Kidney (tissue), 14 donors: ENCODE measurements around the gene ITGA7. TPM values are rescaled to one million over a fixed set of nuclear protein-coding genes. Genes with fewer than 3 reads are reported as not detected.

Experiments
- DNase-seq, 5 donors: peaks; one replicate each; pipeline ENCODE4 v3.0.0-alpha.2; 2013 to 2020
- FAIRE-seq: peaks from 2 replicates; lab custom pipeline; 2012; peaks lifted over from hg19 to GRCh38; lab: Jason Lieb, UNC
- H3K27ac ChIP-seq, 2 donors: one replicate each; pipeline ENCODE4 v1.7.0; 2013; ENCODE audit warnings: low read depth in 2 of 2, low read length in 2 of 2, inconsistent platforms in 1 of 2
- H3K27me3 ChIP-seq: one replicate; pipeline ENCODE4 v1.7.1; 2013; ENCODE audit warnings: low read length, inconsistent platforms; ENCODE audit not compliant: control insufficient read depth, insufficient read depth
- H3K36me3 ChIP-seq, 3 donors: one replicate each; pipeline versions ENCODE4 v1.7.0 to v1.7.1; 2013; ENCODE audit warnings: low read length in 3 of 3, control low read depth in 1 of 3, inconsistent platforms in 1 of 3; ENCODE audit not compliant: insufficient read depth in 3 of 3, control insufficient read depth in 2 of 3
- H3K4me1 ChIP-seq, 3 donors: one replicate each; pipeline versions ENCODE4 v1.7.0 to v1.7.1; 2013; ENCODE audit warnings: low read length in 3 of 3, inconsistent platforms in 1 of 3, low read depth in 1 of 3; ENCODE audit not compliant: control insufficient read depth in 2 of 3, insufficient read depth in 2 of 3
- H3K4me3 ChIP-seq, 3 donors: one replicate each; pipeline versions ENCODE4 v1.7.0 to v1.8.1; 2013; ENCODE audit warnings: low read length in 3 of 3, control low read depth in 1 of 3, inconsistent platforms in 1 of 3
- H3K9ac ChIP-seq, 3 donors: one replicate each; pipeline versions ENCODE4 v1.7.0 to v1.7.1; 2013; ENCODE audit warnings: low read length in 3 of 3, control low read depth in 1 of 3, inconsistent platforms in 1 of 3
- H3K9me3 ChIP-seq, 3 donors: one replicate each; pipeline versions ENCODE4 v1.7.0 to v1.7.1; 2013; ENCODE audit warnings: low read length in 3 of 3, control low read depth in 1 of 3, inconsistent platforms in 1 of 3; ENCODE audit not compliant: control insufficient read depth in 2 of 3, insufficient read depth in 1 of 3
- CTCF ChIP-seq: IDR thresholded peaks from 3 replicates; pipeline ENCODE4 v1.5.1; 2012; ENCODE audit warnings: mild to moderate bottlenecking, moderate library complexity, borderline replicate concordance; ENCODE audit not compliant: insufficient read depth; ENCODE audit errors: extremely low read depth
- intact Hi-C: fragments of 100-400 bp; cut with DNase I; formaldehyde crosslinking; loops from one replicate; pipeline ENCODE4 v1.11.1; 2022
- polyA plus RNA-seq: library from polyadenylated mRNA; stranded (reverse); fragments of 350-450 nt; fragmentation: Illumina TruSeq; extraction: RNeasy Lipid Tissue Mini Kit (QIAGEN cat#74804); gene quantifications from one replicate; pipeline ENCODE4 v1.2.3, GENCODE V29; 2014; ENCODE audit warnings: low read depth, low replicate concordance; ENCODE audit not compliant: insufficient read depth
- total RNA-seq: library from RNA; stranded (reverse); fragmentation: NEBNext Ultra II Directional; extraction: Animal tissue kit (Norgen Biotek cat#: 25700); gene quantifications from one replicate; pipeline ENCODE4 v1.2.1, GENCODE V29; 2021
- donor health status: control.
- donor health status: control.
- donor health status: control.
- donor health status: control.
- donor health status: control.
- donor health status: DM: yes; HTN: yes; CAD: no.
- donor health status: Normal renal cell carcinoma (clear cell type).

The ITGA7 gene
- total and polyA plus RNA-seq, 2 donors from 2014 or later = 26.2 to 66.3 TPM

GRCh38 chr12:55742719-55743405 is 35.2 kb upstream of the ITGA7 start, which contains the start of gene GDF11:
Gene GDF11, plus strand, starts transcription at chr12:55743122. Its CDS starts 195 bp downstream, at chr12:55743317.
- Histone ChIP-seq H3K9ac (peak within 1 kb of the TSS; percentile 28 to 71 (median 63)), H3K9me3 (no peaks in the 10 kb centered on the region), H3K4me3 (peak within 1 kb of the TSS; percentile 67 to 76 (median 69)), H3K36me3 (no peaks in the 10 kb centered on the region), H3K4me1 (peaks cover 2 to 19% (median 8%) of the 10 kb centered on the region in 3 donors), H3K27ac (no peak within 1 kb of the TSS), H3K27me3 (no peaks in the 10 kb centered on the region)
- intact Hi-C loops = loop anchor here (10.0 kb wide), 1 partner anchor 52 kb away; no protein-coding TSS in a partner anchor
- TF ChIP-seq CTCF = no peak
- peak; percentile 89 to 96 (median 94) for DNase-seq
- no peak for FAIRE-seq

DNA sequence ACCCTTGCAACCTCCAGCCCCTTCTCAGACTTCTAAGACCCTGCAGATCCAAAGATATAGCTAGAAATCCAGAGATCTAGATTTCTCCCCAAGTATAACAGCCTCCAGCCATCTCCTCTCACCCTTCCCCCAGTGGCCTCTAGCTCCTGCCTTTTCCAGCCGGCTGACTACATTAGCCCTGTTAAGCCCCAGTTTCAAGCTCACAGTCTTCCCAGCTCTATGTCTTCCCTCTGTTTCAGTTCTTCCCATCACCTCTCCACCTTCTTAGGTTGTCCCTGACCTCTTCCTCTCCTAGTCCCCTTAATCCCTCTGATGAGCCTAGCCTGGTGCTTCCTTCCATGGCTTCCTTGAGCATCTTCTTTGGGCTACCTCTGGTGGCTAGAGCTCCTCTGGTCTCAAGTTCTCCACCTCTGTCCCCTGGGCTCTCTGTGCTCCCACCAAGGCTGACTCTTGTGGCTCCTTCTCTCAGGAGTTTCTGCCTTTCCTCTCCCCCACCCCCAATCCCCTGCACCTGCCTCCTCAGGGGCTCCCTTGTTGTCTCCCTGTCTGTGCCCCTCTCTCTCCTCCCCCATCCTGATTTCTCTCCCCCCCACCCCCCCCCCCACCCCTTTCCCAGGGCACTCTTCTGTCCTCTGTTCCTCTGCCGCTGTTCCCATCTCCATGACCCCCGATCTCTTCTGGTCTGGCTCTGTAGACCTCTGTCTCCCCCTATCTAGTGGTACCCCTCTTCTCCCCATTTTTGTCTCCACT is 34.4 kb upstream of the ITGA7 start:
- Histone ChIP-seq H3K36me3 (no peaks in the 10 kb centered on the region), H3K27ac (no peak overlapping the region), H3K9me3 (no peaks in the 10 kb centered on the region), H3K9ac (peak overlapping the region in 2 of 3 donors; percentile 63 to 71), H3K4me1 (peaks cover 2 to 22% (median 13%) of the 10 kb centered on the region in 3 donors), H3K4me3 (peak overlapping the region in 2 of 3 donors; percentile 48 to 71), H3K27me3 (no peaks in the 10 kb centered on the region)
- intact Hi-C loops = loop anchor here (10.0 kb wide), 1 partner anchor 53 kb away; no protein-coding TSS in a partner anchor
- DNase-seq = peak in 3 of 5 donors; percentile 20 to 64 (median 29)
- FAIRE-seq = no peak
- TF ChIP-seq CTCF = no peak

- no peak for DNase-seq
- intact Hi-C loops = no loop called here
- Histone ChIP-seq H3K4me3 (peak overlapping the region; percentile 85 to 91 (median 86)), H3K9me3 (no peaks in the 10 kb centered on the region), H3K36me3 (no peaks in the 10 kb centered on the region), H3K9ac (no peak overlapping the region), H3K27me3 (no peaks in the 10 kb centered on the region), H3K27ac (no peak overlapping the region), H3K4me1 (peaks cover 2 to 14% (median 9%) of the 10 kb centered on the region in 3 donors)
- TF ChIP-seq CTCF = no peak
- no peak for FAIRE-seq
These were observed 31.3 kb upstream of the ITGA7 start for GRCh38 chr12:55739025-55739378.
